ENCODE data around the gene LIPC. TPM values are rescaled to one million over a fixed set of nuclear protein-coding genes. Genes with fewer than 3 reads are reported as not detected.

LIPC gene
- not detected in 2 replicates for total RNA-seq
- long read RNA-seq, result 0 reads

DNA sequence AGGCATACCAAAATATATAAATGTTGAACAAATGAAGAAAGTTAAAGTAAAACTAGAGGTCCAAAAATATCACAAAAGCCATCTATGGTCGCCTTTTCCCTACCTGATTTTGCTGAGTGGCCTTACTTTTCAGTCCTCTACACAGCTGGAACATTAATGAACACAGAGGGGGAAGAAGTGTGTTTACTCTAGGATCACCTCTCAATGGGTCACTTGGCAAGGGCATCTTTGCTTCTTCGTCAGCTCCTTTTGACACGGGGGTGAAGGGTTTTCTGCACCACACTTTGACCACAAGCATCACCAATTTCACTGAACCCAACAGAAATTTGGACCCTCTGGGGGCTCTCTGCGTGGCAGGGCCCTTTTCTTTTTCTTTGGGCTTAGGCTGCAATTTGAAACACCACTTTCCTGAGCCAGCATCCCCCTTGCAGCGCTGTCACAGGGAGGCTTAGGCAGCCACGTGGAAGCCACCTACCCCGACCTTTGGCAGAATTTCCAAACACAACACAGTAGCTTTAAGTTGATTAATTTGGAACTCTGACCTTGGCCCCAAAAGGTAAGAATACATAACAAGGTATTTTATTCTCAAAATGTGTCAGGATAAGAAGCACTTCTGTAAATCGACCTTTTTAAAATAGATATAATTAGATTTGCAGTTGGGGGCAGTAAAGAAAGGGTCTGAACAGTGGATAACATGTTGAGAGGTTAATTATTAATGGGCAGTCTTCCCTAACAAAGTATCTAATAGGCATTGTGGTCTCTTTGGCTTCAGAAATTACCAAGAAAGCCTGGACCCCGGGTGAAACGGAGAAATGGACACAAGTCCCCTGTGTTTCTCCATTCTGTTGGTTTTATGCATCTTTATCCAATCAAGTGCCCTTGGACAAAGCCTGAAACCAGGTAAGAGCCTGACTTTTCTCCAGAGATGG is at the start of gene LIPC:
TSS of gene LIPC (plus strand) at position 771 of the 929 bp plus-strand sequence. CDS start at position 813, 42 bp downstream.
- Mint-ChIP-seq H3K27ac (ENCODE audit: unreplicated experiment) (no peak within 1 kb of the TSS), H3K4me1 (ENCODE audit: unreplicated experiment) (no peaks in the 10 kb centered on the region), H3K27me3 (ENCODE audit: unreplicated experiment) (no peaks in the 10 kb centered on the region), H3K9me3 (ENCODE audit: unreplicated experiment) (no peaks in the 10 kb centered on the region), H3K36me3 (ENCODE audit: unreplicated experiment) (no peaks in the 10 kb centered on the region), H3K4me3 (ENCODE audit: unreplicated experiment) (no peak within 1 kb of the TSS)
- no peak for DNase-seq (ENCODE audit: extremely low spot score, unreplicated experiment)
- TF ChIP-seq, protein P1, sequence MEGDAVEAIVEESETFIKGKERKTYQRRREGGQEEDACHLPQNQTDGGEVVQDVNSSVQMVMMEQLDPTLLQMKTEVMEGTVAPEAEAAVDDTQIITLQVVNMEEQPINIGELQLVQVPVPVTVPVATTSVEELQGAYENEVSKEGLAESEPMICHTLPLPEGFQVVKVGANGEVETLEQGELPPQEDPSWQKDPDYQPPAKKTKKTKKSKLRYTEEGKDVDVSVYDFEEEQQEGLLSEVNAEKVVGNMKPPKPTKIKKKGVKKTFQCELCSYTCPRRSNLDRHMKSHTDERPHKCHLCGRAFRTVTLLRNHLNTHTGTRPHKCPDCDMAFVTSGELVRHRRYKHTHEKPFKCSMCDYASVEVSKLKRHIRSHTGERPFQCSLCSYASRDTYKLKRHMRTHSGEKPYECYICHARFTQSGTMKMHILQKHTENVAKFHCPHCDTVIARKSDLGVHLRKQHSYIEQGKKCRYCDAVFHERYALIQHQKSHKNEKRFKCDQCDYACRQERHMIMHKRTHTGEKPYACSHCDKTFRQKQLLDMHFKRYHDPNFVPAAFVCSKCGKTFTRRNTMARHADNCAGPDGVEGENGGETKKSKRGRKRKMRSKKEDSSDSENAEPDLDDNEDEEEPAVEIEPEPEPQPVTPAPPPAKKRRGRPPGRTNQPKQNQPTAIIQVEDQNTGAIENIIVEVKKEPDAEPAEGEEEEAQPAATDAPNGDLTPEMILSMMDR (IDR thresholded peaks at IDR 0.05), result no peak

- Mint-ChIP-seq H3K4me3 (ENCODE audit: unreplicated experiment) (no peak overlapping the region), H3K9me3 (ENCODE audit: unreplicated experiment) (no peaks in the 10 kb centered on the region), H3K4me1 (ENCODE audit: unreplicated experiment) (peaks cover under 1% of the 10 kb centered on the region), H3K27ac (ENCODE audit: unreplicated experiment) (no peak overlapping the region), H3K36me3 (ENCODE audit: unreplicated experiment) (no peaks in the 10 kb centered on the region), H3K27me3 (ENCODE audit: unreplicated experiment) (no peaks in the 10 kb centered on the region)
- DNase-seq (ENCODE audit: extremely low spot score, unreplicated experiment), result no peak
- TF ChIP-seq, protein P1 (IDR thresholded peaks at IDR 0.05), result no peak
Measured at GRCh38 chr15:58383876-58384275, 47.9 kb upstream of the LIPC start.

DNA sequence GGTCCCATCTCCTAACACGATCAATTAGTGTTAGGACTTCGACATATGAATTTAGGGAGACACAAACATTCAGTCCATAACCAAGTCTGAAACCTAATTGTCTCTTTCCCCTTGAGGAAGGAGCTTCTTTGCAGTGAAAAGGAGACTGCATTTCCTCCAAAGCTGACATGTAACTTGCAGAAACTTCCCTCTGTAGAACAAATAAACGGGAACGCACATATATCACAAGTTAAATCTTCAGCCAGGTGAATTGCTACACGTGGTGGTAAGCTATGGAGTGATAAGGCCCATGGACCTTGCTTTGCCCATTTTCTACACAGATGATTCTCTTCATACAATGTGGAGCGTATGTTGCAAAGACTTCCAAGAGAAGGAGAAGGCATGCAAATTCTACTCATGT is 47.1 kb upstream of the LIPC start:
- no peaks in the 10 kb centered on the region for H3K27me3 Mint-ChIP-seq (ENCODE audit: unreplicated experiment)
- no peak overlapping the region for H3K27ac Mint-ChIP-seq (ENCODE audit: unreplicated experiment)
- H3K36me3 Mint-ChIP-seq (ENCODE audit: unreplicated experiment), result no peaks in the 10 kb centered on the region
- H3K4me3 Mint-ChIP-seq (ENCODE audit: unreplicated experiment), result no peak overlapping the region
- TF ChIP-seq, protein P1 (IDR thresholded peaks at IDR 0.05), result no peak
- DNase-seq (ENCODE audit: extremely low spot score, unreplicated experiment), result no peak
- H3K9me3 Mint-ChIP-seq (ENCODE audit: unreplicated experiment), result no peaks in the 10 kb centered on the region
- peaks cover 4% of the 10 kb centered on the region for H3K4me1 Mint-ChIP-seq (ENCODE audit: unreplicated experiment)

- Mint-ChIP-seq H3K4me3 (ENCODE audit: unreplicated experiment) (no peak overlapping the region), H3K4me1 (ENCODE audit: unreplicated experiment) (peaks cover 5% of the 10 kb centered on the region), H3K27ac (ENCODE audit: unreplicated experiment) (no peak overlapping the region), H3K36me3 (ENCODE audit: unreplicated experiment) (no peaks in the 10 kb centered on the region), H3K9me3 (ENCODE audit: unreplicated experiment) (no peaks in the 10 kb centered on the region), H3K27me3 (ENCODE audit: unreplicated experiment) (no peaks in the 10 kb centered on the region)
- no peak for DNase-seq (ENCODE audit: extremely low spot score, unreplicated experiment)
- TF ChIP-seq, protein P1 (IDR thresholded peaks at IDR 0.05), result no peak
Measured at GRCh38 chr15:58386081-58386480, 45.7 kb upstream of the LIPC start.

- Mint-ChIP-seq H3K27ac (ENCODE audit: unreplicated experiment) (no peak overlapping the region), H3K27me3 (ENCODE audit: unreplicated experiment) (no peaks in the 10 kb centered on the region), H3K4me1 (ENCODE audit: unreplicated experiment) (peaks cover 5% of the 10 kb centered on the region), H3K9me3 (ENCODE audit: unreplicated experiment) (no peaks in the 10 kb centered on the region), H3K4me3 (ENCODE audit: unreplicated experiment) (no peak overlapping the region), H3K36me3 (ENCODE audit: unreplicated experiment) (no peaks in the 10 kb centered on the region)
- TF ChIP-seq, protein P1 (IDR thresholded peaks at IDR 0.05), result no peak
- DNase-seq (ENCODE audit: extremely low spot score, unreplicated experiment), result no peak
Measured at GRCh38 chr15:58386641-58387040, 45.1 kb upstream of the LIPC start.
